Ascending aorta (tissue), 2 donors: ENCODE results near the gene SLC26A1. TPM values are rescaled to one million over a fixed set of nuclear protein-coding genes. Genes with fewer than 3 reads are reported as not detected.
A peak's percentile ranks its signal among the peaks of the same experiment; 100 is the strongest.

Experiments used
- DNase-seq, 2 donors: peaks; one replicate each; pipeline ENCODE4 v3.0.0-alpha.2; 2019; ENCODE audit warnings: low spot score in 2 of 2
- H3K27ac ChIP-seq, 2 donors: fragments of 200-600 bp; sonication (generic); one replicate each; pipeline ENCODE4 v1.5.1; 2016 to 2017; ENCODE audit warnings: mild to moderate bottlenecking in 1 of 2
- H3K27me3 ChIP-seq: fragments of 200-600 bp; sonication (generic); one replicate; pipeline ENCODE4 v1.5.1; 2017
- H3K36me3 ChIP-seq, 2 donors: fragments of 200-600 bp; sonication (generic); one replicate each; pipeline ENCODE4 v1.5.1; 2016
- H3K4me1 ChIP-seq, 2 donors: fragments of 200-600 bp; sonication (generic); one replicate each; pipeline ENCODE4 v1.5.1; 2016 to 2017; ENCODE audit warnings: mild to moderate bottlenecking in 1 of 2
- H3K4me3 ChIP-seq, 2 donors: fragments of 200-600 bp; sonication (generic); one replicate each; pipeline ENCODE4 v1.5.1; 2016 to 2017; ENCODE audit warnings: mild to moderate bottlenecking in 1 of 2
- H3K9me3 ChIP-seq, 2 donors: fragments of 200-600 bp; sonication (generic); one replicate each; pipeline ENCODE4 v1.5.1; 2016
- intact Hi-C: fragments of 100-400 bp; cut with DNase I; formaldehyde crosslinking; loops from one replicate; pipeline ENCODE4 v1.15.1; 2023
- total RNA-seq: library from RNA; depleted of rRNA; stranded (reverse); fragments of >200 nt; gene quantifications from one replicate; pipeline ENCODE4 v1.1.0, GENCODE V29; 2016
- TF ChIP-seq, protein P1 (sequence below), 3 experiments: fragments of 200-600 bp in 2 of 3; fragments of 450-650 bp in 1 of 3; sonication (generic) in 2 of 3; IDR thresholded peaks; one replicate each; pipeline ENCODE4 v1.5.1; 2016 to 2019; ENCODE audit warnings: antibody characterized with exemption in 3 of 3, mild to moderate bottlenecking in 1 of 3, moderate library complexity in 1 of 3

Gene SLC26A1
- total RNA-seq, 1 donor from 2014 or later, result not detected

DNA sequence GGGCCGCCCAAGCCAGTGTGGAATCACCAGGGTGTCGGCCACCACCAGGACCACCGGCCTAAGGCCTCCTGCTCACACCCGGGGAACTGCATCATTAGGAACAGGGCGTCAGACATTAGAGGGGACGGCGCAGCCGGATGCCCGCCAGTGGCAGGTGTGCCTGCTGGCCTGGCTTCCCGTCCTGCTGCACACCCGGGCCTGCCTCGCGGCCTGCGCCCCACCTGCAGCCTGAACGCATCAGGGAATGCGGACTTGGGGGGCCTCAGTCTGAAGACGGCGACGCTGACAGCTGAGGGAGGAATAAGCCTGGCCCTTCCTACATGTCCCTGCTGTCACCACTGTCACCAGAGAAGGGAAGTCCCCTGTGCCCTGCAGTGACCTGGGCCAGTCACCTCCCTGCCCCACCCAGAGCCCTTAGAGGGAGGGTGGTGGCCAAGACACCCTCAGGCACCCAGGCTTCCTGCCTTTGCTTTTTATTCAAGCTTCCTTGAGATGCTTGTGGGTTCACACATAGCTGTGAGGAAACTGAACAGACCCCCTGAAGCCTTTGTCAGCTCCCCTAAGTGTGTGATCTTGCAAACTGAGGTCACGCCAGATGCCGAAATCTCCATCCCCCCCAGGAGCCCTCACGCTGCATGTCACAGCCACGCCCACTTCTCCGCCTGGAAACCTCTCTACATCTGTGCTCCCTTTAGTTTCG, 23.0 kb downstream of the SLC26A1 start:
- Histone ChIP-seq H3K27ac (no peak overlapping the region), H3K4me1 (peaks cover 9 to 16% of the 10 kb centered on the region in 2 donors), H3K36me3 (peaks cover 2 to 16% of the 10 kb centered on the region in 2 donors), H3K4me3 (no peak overlapping the region), H3K9me3 (no peaks in the 10 kb centered on the region), H3K27me3 (no peaks in the 10 kb centered on the region)
- intact Hi-C loops, result no loop called here
- DNase-seq, result no peak
- TF ChIP-seq, protein P1, sequence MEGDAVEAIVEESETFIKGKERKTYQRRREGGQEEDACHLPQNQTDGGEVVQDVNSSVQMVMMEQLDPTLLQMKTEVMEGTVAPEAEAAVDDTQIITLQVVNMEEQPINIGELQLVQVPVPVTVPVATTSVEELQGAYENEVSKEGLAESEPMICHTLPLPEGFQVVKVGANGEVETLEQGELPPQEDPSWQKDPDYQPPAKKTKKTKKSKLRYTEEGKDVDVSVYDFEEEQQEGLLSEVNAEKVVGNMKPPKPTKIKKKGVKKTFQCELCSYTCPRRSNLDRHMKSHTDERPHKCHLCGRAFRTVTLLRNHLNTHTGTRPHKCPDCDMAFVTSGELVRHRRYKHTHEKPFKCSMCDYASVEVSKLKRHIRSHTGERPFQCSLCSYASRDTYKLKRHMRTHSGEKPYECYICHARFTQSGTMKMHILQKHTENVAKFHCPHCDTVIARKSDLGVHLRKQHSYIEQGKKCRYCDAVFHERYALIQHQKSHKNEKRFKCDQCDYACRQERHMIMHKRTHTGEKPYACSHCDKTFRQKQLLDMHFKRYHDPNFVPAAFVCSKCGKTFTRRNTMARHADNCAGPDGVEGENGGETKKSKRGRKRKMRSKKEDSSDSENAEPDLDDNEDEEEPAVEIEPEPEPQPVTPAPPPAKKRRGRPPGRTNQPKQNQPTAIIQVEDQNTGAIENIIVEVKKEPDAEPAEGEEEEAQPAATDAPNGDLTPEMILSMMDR (IDR thresholded peaks at IDR 0.05), result no peak

DNA sequence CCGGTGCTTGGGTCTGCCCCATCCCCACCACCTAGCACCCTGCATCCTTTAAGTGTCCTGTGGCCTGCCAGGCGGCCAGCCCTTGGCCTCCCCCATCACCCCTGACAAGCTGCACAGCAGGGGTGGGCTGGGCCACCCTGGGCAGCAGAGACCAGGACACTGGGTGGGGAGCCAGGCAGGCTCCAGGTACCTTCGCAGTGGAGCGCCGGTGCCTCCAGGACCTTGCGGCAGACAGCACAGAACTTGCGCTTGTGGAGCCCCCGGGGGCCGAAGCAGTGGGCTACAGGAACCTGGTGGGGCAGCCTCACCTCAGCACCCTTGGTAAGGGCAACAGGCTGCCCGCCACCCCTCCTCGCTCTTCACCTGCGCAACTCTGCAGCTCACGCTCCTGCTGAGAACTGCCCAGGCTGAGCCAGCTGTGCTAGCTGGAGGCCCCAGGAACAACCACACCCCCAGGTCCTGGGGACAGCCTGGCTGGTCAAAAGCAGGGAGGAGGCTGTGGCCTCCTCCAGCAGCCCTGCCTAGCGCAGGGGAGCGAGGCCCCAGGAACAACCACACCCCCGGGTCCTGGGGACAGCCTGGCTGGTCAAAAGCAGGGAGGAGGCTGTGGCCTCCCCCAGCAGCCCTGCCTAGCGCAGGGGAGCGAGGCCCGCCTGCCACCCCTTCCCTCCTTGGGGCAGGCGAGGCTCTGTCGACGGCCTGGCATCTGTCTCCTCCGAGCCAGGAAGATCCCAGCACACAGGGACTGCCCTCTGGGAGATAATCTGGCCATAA, 24.4 kb downstream of the SLC26A1 start:
- Histone ChIP-seq H3K27me3 (no peaks in the 10 kb centered on the region), H3K4me3 (no peak overlapping the region), H3K27ac (no peak overlapping the region), H3K9me3 (no peaks in the 10 kb centered on the region), H3K36me3 (peaks cover 5 to 26% of the 10 kb centered on the region in 2 donors), H3K4me1 (peaks cover 9 to 16% of the 10 kb centered on the region in 2 donors)
- intact Hi-C loops, result no loop called here
- no peak for DNase-seq
- TF ChIP-seq, protein P1 (IDR thresholded peaks at IDR 0.05), result no peak

DNA sequence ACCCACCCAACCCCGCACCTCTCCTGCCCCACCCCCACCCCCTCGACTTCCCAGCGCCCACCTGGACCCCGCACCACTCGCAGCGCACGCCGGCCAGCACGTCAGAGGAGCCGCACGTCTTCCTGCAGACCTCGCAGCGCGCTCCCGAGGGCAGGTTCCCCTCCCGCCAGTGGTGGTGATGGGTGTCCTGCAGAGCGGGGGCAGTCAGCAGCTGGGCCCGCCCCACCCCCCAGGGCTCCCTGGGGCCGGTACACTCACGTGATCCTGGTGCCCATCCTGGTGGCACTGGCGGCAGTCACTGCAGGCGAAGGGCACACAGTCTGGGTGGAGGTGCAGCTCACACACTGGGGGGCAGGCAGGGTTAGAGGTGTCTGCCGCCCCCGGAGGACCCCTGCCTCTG, 25.0 kb downstream of the SLC26A1 start:
- DNase-seq, result peak in 1 of 2 donors; percentile 61
- no peaks in the 10 kb centered on the region for H3K9me3 ChIP-seq
- peaks cover 8 to 28% of the 10 kb centered on the region in 2 donors for H3K36me3 ChIP-seq
- TF ChIP-seq, protein P1 (IDR thresholded peaks at IDR 0.05), result no peak
- intact Hi-C loops, result no loop called here
- no peak overlapping the region for H3K4me3 ChIP-seq
- H3K27me3 ChIP-seq, result no peaks in the 10 kb centered on the region
- H3K27ac ChIP-seq, result no peak overlapping the region
- H3K4me1 ChIP-seq, result peaks cover 9 to 16% of the 10 kb centered on the region in 2 donors

DNA sequence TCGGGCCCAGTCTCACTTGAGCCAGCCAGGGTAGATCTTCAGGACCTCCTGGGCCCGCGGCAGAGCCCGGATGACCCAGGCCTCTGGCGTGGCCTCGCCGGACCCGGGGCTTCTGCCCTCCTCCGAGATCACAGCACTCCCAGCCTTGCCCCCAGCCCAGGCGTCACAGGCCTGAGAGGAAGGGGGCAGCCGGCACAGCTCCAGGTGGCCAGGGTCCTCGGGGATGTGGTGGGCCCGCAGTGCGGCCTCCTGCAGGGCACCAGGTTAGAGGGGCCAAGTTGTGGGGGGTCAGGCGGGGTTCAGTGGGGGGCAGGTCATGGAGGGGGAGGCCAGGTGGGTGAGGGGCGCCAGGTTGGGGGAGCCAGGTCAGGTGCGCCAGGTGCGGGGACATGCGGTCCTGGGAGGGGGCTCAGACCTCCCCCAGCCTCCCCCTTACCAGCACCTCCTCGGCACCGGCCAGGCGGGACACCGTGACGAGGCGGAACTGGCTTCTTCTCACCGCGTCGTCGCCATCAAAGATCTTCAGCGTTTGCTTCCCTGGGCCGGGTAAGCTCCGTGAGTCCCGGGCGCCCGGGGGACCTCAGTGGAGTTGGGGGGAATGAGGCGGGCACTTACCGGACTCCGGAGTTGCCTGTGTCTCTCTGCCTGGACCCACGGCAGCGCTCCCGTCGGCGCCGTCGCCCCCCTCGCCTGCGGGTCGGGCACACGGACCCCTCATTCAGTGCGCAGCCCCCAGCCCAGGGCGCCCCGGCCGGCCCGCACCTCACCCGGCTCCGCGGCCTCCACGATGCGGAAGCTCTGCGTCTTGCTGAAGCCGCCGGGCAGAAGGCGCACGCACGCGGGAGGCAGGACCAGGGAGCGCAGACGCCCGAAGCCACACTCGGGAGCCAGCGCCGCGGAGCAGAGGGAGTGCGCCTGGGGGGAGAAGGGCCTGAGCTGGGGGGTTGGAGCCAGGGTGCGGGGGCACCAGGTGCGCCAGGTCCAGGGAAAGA, 25.8 kb downstream of the SLC26A1 start:
- Histone ChIP-seq H3K36me3 (peaks cover 14 to 35% of the 10 kb centered on the region in 2 donors), H3K27me3 (no peaks in the 10 kb centered on the region), H3K4me1 (peaks cover 8 to 10% of the 10 kb centered on the region in 2 donors), H3K9me3 (no peaks in the 10 kb centered on the region), H3K4me3 (no peak overlapping the region), H3K27ac (no peak overlapping the region)
- DNase-seq, result peak in 1 of 2 donors; percentile 62
- intact Hi-C loops, result no loop called here
- TF ChIP-seq, protein P1 (IDR thresholded peaks at IDR 0.05), result no peak
